CD4-positive, alpha-beta T cell treated with Interleukin-2 at 100 ng/mL for 4 hours (primary cell): ENCODE data around the gene STPG4.
A peak's percentile ranks its signal among the peaks of the same experiment; 100 is the strongest.

Source experiments
- DNase-seq: peaks from one replicate; pipeline ENCODE4 v3.0.0-alpha.2; 2020; ENCODE audit warnings: low spot score

The STPG4 gene

DNA sequence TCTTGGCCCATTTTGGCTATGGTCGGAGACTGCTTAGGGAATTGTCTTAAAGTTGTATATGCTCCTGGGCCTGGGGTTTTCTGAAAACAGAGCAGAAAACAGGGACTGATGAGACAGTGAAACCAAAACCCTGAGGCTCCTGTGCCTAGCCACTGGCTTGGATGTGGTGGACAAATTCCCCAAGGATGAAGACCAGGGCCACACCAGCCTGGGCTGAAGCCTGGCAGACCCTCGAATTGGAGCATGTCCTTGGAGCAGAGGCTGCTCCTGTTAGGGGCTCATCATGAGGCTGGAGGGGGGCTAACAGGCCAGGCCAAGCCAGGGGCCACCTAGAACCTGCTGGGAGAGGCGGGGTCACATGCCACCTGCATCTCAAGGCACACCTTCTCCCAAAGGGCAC is 68.1 kb downstream of the STPG4 start:
- DNase-seq: no peak

DNA sequence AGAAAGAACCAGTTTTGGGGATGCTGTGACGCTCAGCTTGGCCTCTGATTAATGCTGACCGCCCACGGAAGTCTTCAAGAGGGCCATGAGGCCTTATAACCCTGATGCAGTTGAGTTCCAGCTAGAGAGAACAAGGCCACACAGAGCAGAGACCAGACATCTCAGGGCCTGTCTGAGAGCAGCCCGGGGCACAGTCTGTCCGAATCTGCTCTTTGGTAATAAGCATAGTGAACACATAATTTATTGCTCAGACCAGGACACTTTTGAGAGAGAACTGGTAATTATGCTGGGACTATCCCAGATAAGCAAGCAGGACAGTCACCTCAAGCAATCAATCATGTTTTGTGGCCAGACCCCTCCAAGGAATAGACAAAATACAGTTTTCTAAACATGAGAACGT is 68.5 kb downstream of the STPG4 start:
- DNase-seq: no peak

DNA sequence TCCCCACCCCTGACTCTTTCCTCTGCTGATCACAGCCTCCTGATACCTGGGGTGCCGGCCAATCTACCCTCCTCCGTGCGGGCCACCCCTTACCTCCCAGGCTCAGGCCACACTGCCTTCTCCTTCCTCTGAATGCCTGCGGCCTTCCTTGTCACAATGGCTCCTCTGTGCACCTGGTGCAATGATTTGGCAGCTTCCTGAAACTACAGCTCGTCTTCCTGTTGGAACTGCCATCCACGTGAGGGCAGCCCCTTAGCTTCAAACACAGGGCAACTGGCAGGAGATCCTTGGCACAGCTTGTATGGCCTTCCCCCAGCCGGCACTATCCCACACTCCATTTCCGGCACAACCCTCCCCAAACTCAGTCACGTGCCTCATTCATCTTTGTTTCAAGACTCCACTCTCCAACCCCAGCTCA is 69.0 kb downstream of the STPG4 start:
- DNase-seq: no peak

DNA sequence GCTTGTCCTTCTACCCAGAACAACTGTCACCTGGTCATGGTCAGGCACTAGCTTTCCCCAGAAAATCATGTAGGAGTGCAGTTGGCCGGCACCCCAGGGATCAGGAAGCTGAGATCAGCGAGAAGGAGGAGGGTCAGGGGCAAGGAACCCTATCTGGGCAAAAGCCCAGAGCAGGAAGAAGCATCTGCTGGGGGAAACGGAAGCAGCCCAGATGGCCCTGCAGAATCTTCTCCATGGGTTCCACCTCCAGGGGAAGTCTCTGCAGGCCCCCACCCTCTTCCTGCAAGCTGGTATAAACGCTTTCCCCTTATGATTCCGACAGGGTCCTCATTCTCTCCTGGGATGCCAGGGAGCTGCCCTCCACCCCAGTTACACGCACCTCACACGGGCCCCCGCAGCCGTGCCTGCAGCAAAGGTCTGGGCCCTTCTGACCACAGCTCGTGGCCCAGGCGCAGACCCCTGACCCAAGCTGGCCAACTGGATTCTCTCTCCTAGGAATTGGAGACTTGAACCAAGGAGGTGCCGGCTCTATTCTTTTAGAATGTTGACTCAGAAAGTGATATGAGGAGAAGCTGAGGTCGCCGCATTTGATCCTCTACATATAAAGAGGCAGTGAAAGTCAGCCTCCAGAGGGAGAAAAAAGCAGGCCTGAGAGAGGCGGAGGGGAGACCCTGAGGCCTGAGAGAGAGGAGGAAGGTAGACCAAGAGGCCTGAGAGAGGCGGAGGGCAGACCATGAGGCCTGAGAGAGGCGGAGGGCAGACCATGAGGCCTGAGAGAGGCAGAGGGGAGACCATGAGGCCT is 71.0 kb downstream of the STPG4 start:
- DNase-seq: no peak

DNA sequence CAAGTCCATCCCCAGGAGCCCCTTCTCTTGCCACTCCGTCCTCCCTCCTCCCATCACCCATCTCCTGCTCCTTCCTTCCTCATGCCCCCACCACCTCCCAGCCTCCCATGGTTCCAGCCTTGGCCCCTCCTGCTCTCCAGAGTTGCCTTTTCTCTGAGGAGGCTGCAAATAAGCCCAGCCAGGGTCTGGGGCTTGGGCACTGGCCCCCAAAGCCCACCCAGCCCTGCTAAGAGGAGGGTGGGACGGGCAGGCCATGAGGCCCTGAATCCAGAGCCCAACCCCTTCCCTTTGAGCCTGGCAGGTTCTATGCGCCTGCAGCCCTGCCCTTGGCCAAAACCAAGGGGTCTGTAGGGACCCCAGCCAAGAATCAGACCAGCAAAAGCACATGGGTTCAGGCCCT is 71.6 kb downstream of the STPG4 start:
- DNase-seq: no peak

DNA sequence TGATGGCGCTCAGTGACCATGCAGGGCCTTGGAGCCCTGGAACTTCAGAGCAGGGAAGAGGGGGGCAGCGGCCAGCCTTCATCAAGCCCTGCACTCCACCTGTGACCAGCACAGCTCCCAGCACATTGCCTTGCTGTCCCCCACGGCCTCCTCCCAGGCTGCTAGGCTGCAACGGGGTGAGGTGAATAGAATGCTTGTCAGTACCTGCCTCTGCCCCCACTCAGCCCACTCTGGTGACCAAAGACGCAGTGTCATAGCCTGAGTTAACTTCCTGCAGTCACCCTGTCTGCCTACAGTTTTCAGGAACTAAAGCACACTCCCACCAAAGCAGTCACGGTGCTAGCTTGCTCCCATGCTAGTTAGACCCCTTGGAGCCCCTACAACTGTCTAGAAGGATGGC is 72.1 kb downstream of the STPG4 start:
- no peak for DNase-seq

DNA sequence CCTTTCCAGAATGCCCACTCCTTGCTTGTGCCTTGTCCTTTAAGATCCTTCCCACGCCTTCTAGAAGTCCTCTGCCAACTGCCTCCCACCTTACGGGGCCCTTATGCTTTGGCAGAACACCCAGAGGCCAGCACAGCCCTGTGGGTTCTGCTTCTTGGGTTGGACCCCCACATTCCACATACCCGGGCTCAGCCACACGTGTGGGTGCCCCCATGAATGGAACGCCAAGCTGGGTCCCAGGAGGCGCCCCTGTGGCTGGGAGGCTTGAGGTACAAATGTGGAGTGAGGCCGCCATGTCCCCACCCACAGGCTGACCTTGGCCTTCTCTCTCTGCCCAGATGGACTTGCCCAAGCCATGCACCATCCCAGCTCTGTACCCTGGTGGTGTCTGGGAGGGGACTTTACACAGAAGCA is 74.2 kb downstream of the STPG4 start:
- DNase-seq: no peak

DNA sequence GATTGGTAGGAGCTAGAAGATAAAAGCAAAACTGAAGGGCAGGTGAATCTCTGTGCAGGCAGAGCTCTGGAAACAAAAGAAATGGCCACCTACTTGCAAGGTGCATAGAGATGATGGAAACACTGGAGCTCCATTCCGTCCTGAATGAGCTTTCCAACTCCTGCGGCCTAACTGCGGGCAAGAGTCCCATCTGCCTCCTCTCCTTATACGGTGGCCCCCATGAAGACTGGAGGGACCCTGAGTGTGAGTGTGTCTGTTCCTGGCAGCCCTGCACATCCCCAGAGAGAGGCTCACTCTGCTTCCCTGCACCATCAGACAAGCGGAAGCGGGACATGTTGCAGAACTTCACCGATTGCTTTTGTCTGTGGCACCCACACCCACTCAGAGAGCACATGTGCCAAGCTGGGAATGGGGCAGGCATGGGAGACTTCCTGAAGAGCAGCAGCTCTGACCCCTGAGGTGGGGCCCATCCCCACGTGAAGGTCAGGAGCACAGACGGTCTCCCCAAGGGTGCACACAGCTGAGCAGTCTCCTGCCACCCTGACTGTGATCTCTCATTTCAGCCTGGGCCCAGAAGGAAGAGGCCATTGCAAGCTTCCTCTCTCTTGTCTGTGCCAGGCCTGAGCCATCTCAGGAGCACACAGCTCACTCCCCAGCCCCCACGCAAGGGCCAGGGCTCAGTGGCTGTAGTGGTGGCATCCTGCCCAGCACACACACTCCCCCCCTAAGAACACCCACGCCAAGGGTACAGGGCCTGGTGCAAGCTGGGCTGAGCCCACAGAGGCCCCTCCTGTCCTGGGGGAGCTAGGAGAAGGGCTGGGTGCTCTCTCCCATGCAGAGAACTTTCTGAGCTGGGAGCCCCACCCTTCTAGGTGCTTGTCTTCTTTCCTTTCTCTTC is 75.3 kb downstream of the STPG4 start:
- DNase-seq: no peak

DNA sequence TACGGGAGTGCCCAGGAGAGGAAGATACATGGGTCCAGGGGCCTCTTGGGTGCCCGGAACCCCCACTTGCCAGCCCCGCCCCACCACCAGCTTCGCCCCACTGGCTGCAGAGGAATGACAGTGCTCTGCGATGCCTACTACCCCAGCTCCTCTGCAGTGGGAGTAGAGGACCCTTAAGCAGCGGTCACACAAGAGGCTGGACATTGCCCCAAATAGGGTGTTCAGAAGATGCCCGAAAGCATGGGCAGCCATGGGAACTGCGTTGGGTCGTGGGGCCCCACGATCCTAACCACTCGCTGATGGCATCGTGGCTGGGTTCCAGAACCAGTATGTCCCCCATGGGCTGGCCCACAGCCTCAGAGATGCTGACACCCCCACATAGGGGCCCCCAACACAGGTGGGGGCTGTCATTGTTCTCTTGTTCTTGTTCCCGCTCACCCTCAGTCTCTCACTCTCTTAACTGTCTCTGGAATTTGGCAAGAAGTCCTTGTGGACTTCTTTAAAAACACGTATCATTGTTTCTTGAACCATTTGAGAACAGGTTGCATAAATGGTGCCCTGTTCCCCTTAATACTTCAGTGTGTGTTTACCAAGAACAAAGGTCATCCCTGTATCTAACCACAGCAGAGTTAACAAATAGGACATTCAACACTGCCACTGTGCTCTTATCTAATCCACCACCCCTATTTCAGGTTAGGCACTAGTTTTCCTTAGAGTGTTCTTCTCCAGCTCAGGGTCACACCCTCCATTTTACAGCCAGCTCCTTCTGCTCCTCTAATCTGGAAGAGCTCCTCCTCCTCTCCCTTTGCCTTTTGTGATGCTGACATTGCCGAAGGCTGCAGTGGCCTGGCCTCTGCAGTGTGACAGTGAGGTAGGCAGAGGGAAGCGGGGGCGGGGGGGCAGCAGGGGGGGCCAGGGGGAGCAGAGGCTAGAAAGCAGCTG is 76.3 kb downstream of the STPG4 start:
- no peak for DNase-seq

DNA sequence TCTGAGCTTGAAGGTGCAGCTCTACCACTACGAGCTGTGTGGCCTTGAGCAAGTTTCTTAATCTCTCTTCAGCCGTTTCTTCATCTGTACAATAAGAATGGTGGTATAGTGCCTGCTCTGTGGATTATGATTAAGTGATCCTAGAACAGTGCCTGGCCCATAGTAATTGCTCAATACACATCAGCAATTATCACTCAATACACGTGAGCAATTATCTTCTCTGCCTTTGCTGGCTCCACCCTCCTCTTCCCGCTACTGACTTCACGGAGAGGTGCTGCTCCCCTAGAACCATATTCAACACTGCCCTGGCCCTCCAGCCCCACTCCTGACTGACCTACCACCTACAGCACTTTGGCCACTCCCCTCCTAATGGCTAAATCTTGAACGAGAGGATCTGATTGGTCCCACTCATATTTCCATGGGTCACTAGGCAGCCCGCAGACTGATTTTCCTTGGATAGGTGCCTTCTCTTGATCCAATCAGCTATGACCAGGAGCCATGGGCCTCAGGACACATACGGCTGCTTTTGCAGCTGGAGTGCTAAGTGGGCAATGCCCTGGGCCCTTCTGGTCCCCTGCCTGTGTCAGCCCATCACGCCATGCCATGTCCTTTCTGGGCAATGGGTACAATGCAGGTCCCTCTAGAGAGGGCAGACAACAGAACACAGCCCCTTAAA is 77.5 kb downstream of the STPG4 start:
- no peak for DNase-seq

DNA sequence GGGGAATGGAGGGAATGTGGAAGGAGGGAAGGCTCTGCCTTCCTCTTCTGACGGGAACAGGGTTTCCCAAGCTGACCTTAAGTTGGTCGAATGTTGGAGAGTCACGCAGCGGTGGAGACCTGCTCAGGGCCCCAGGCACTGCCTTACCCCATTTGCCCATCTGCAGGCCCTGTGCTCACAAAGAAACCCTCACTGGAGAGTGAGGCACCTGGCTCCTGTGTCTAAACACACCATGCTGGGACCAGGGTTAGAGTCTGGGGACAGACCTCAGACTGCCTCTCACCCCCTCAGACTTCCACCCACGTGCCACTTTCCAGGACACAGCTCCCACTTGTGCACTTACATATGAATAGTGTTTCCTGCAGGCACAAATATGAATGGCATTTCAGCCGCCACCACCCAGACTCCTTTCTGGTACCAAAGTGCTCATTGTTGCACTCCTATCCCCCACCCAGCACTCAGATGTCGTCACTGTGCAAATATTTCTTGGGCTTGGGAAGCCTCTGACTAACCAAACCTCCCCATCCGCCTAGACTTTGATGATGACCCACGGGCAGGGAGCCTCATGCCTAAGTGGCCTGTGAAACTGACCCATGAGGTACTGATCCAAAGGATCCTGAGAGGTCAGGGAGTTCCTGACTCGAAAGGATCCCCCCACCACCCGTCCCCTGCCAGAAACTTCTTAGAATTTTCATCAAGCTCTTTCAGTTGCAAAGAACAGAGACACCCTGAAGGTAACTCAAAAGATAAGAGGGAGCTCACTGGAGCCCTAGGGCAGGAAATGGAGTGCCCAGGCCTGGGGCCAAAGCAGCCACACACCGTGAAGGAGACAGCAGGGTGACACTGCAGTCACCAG is 78.3 kb downstream of the STPG4 start:
- DNase-seq: no peak

DNA sequence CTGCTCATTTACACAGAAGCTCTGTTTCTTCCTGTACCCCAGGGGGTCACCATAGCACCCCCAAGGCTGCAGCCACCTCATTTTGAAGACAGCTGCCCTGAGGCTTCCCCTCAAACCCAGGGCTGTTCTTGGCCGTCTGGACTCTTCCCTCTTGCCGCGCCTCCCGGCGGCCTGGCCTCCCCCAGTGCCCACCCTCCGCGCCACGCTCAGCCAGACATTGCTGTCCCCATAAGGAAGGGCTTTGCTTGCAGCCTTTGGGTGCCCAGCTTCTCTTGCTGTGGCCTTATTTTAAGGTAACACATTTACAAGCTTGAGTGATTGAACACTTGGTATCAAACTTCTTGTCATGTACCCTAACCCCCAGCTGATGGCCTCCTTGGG is 79.0 kb downstream of the STPG4 start:
- DNase-seq: no peak

DNA sequence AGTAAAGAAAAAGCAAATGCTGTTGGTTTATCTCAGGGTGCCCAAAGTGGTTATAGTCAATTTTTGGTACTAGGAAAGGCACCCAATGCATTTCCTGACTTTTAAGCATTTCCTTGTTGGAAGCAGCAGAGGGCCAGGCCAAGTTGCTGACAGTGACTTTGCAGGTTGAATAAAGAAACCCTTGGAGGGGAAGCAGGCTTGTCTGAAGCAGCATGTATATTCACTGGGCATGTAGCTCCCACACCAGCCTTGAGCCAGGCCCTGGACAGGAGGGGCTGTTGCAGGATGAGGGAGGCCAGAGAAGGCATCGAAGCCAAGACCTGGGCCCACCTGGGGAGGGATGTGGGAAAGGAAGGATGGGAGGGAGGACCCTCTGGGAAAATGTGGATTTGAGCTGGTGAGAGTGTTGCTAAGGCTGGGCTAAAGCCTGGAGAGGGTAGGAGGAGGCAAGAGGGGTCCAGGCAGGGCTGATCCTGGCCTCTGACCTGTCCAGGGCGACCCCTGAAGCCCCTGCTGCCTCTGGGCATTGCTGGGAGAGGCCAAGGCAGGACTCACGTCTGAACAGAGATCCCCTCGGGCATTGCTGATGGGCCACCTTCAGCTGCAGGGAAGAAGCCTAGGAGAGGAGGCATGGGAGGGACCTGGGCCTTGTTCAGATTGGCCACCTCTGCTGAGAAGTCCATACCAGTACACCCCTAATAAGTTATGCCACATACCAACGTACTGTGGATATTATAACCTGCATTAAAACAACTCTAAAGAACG is 79.6 kb downstream of the STPG4 start:
- no peak for DNase-seq

DNA sequence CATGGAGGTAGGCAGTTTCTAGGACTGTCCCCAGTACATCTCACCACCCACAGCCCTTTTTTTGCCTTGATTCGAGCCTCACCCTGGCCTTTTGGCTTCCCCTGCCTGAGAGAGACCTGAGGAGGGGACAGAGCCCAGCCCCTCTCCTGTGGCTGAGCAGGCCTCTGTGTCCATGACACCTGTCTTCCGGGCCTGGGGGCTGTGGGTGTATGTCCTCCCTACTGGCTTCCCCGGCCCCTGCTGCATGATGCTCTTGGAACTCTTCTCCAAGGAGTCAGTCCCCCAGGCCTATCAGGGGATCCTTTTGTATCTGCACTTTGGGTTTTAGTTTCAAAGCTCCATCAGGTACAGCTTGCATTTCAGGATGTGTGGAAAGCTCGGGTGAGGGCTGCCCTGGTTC is 80.4 kb downstream of the STPG4 start:
- DNase-seq: no peak

DNA sequence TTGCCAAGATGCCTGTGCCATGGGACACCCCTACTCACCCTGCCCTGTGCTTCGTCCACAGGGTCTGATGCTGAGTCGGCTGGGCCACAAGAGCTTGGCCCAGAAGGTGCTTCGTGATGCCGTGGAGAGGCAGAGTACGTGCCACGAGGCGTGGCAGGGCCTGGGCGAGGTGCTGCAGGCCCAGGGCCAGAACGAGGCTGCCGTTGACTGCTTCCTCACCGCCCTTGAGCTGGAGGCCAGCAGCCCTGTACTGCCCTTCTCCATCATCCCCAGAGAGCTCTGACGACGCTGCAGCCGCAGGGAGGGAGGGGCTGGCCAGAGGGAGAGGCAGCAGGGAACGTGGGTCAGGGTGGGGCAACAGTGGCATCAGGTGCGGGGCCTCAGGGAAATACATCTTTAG is 81.5 kb downstream of the STPG4 start:
- DNase-seq: no peak

DNA sequence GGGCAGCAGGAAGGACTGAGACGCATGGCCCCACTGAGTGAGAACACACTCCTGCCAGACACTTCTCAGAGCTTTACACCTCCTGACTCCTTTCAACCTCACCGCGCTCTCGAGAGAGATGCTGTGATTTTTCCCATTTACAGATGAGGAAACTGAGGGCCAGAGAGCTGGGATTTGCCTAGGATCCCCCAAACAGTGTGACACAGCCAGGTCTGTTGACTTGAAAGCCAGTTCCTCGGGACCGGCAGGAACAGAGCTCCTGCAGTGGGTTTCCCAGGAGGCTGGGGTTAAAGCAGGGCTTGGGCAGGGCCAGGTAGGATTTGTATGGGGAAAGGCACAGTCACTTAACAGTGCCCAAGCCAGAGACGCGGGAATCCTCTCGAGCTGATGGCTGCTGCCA is 81.9 kb downstream of the STPG4 start:
- no peak for DNase-seq

DNA sequence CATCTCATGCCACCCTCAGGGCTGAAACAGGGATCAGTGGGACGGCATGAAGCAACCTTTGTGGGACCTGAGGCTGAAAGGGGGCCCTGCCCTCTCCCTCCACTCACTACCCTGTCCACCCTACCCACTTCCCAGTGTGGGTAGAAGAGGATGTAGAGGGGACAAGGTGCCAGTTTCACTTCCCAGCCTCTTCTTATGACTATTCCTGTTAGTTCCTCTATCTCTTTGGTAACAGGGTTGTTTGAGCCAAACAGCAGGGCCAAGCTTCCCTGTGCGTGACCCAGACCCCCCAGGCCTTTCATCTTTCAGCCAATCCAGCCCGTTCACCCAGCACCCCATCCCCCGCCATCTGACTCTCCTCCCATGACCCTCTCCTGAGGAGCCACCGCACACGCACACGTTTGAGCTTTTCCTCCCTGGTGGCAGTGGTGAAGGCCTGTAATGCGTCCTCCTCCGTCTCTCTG is 82.3 kb downstream of the STPG4 start:
- peak; percentile 2 for DNase-seq

DNA sequence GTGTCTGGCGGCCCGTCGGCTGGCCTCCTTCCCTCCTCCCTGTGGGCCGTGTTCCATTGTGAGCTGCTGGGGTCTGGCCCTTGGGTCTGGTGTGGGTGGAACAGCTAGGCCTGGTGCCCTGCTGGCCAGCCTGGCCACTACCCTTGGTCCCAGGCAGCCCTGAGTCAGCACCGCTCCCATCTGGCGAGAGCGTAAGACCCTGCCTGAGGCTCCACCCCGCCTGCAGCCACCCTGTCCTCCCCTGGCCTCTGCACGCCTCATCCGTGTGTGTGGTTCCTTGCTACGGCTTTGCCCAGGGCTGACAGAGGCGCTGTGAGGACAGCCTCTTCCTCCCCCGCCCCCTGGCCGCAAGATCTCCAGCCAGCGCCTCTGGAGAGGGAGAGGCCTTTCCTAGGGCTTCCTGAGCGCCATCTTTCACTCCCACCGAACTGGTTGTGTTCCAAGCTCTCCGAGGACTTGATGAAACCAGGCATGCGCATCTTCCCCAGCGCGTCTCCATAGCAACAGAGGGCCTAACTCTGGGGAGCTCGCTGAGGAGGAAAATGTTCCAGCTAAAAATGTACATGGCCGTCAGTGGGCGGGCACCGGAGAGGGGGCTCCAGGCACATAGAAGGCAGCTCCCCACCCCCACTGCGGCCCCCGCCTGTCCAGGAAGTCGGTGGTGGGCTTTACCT is 83.0 kb downstream of the STPG4 start:
- no peak for DNase-seq
